Mammary epithelial cell (primary cell): Measurements from ENCODE around the gene ADGRB3.

Experiments used
- CTCF ChIP-seq, 2 donors: IDR thresholded peaks in 1 of 2; conservative IDR thresholded peaks in 1 of 2; 2 replicates each; pipeline ENCODE4 v1.5.1; 2011 to 2012; ENCODE audit warnings: inconsistent platforms in 2 of 2, low read length in 2 of 2, mild to moderate bottlenecking in 2 of 2, control low read depth in 1 of 2, low read depth in 1 of 2; ENCODE audit not compliant: insufficient read depth in 1 of 2; ENCODE audit errors: extremely low read depth in 1 of 2
- EZH2 ChIP-seq: IDR thresholded peaks from 2 replicates; pipeline ENCODE4 v1.6.1; 2012; ENCODE audit warnings: low read length, inconsistent platforms, borderline replicate concordance

DNA sequence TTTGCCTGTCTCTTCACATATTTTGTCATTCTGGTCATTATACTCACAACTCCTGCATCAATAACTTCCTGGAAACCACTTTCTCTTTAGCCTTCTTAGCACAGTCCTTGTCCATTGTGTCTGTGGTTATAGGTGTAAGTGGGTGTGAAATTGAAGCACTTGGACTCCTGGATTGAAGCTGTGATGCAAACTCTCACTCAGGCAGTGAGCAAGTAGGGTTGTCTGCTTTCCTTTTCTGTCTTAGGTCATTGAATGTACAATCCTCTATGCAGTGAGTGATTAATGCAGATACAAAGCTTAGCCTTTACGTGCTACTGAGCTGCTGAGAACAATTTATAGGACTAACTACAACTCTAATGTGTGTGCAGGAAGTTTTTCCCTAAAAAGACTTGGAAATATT lies 54.8 kb downstream of the ADGRB3 start:
- no peak for TF ChIP-seq CTCF (conservative IDR thresholded peaks at IDR 0.05 in 1 of 2, IDR thresholded peaks at IDR 0.05 in 1 of 2; ENCODE audit: extremely low read depth in 1 of 2, insufficient read depth in 1 of 2, low read depth in 1 of 2, low read length in 2 of 2)
- TF ChIP-seq EZH2 = no peak
